GM18868 (cell line): Measurements from ENCODE around the gene ANTXRL.
"Not testable (repeated sequence)": the region's sequence is repeated elsewhere in the genome, so short reads cannot be mapped to it uniquely, and the experiment has no call there.

Experiments
- ATAC-seq: cut with Tn5 transposase; IDR thresholded peaks from one replicate; pipeline ENCODE4 v1.9.1; 2021; ENCODE audit warnings: mild to moderate bottlenecking, moderate library complexity; ENCODE audit not compliant: unreplicated experiment

Gene ANTXRL

DNA sequence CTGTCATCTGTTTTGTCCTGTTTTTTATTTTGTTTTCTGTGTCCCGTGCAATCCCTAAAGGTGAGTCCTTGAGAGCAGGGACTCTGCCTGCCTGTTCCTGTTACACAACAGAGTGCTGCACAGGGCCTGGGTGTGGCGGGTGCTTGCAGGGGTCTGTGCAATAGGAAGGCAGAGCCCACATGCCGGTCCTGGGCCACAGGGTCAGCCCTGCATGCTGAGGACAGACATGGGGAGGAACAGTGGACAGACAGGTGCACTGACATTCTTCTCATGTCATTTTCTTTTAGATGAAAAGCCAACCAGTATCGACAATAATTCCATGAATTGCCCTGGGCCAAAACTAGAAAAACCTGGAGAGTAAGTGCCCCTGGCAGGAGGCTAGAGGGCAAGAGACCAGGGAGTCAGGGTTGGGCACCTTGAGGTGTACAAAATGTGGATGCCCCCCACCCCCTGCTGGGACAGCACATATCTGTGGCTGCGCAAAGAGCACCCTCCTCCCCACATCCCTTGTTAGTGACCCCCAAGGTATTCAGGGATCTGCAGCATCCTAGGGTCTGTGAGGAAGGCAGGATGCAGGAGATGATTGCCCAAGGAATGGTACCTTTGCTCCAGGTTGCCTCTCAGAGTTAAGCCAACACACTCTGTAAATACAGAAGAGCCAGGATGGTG, 19.9 kb downstream of the ANTXRL start:
- ATAC-seq: no peak

DNA sequence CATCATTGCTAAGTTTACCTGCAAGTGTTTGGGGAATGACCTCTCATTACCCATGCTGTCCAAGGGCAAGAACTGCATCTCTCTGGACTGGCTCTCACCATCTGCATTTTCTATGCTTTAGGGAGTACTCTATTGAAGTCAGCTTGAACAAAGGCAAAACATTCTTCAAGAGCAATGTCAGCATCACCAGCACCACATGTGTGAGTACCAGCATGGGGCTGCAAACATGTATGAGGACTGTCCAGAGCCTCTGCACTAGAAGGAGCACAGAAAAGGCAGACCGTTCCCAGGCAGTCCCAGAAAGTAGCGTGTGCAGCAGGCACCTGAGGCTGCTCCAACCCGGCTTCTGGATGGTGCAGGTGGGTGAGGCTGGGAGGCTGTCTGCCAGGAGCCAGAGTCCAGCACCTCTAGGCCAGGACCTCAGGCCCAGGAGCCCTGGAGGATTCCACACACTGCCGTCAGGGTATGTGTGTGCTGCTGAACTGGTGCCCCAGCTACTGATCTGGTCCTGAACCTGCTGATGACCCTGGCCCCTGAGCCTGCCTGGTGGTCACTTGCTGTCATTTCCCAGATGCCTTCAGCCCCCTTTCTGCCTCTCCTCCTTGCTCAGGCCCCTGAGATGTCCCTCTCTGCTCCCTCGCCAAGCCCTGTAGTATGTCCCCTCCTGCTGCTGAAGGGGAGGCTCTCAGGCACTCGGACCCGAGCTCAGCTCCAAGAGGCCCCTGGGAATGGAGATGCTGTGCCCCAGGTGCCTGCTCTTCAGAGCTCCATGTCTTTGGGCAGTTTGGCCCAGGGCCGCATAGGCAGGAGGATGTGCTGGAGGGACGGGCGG, 20.7 kb downstream of the ANTXRL start:
- ATAC-seq: no peak

DNA sequence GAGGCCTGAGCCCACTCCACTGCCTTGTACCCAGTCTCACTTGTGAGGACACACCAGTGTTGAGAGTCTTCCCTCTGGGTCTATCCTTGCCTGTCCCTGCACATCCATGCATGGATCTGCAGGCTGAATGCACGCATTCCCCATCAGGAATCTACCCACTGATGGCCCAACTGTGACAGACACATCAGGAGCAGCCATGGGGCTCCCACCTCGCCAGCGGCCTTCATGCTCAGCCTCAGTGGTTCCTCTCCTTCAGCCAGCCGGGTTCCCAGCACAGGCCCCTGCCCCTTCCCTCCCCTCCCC, 21.3 kb downstream of the ANTXRL start:
- no peak for ATAC-seq

DNA sequence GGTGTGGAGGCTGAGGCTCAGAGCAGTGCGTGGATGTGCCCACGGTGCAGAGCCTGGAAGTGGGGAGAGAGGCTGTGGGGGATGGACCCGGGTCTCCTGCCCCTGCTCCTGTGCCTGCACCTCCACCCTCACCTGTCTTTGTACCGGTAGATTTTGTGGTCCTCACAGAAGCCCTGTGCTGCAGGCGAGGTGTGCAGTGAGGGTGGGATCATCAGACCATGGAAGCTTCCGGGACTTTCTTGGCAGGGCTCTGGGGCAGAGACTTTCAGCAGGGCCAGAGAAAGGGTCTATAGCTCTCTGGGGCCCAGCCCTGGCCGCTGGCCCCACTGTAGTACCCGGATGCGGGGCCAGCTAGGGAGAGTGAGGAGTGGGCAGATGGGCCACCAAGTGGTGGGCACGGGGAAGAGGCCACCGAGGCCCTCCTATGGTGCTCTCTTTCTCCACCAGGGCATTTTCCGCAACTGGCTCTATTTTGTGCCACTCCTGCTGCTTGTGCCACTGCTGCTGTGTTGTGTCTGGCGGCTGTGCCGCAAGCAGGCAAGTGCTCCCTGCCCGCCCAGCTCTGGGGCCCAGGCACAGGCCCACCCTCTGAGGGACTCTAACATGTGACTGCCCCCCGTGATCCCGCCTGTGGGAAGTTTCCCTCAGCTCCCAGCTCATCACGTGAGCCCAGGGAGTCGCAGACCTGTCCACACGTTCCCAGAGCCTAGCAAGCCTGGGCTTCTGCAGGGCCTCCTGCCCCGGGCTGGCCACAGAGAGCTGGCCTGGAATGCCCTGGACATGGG, 22.1 kb downstream of the ANTXRL start:
- ATAC-seq: no peak

DNA sequence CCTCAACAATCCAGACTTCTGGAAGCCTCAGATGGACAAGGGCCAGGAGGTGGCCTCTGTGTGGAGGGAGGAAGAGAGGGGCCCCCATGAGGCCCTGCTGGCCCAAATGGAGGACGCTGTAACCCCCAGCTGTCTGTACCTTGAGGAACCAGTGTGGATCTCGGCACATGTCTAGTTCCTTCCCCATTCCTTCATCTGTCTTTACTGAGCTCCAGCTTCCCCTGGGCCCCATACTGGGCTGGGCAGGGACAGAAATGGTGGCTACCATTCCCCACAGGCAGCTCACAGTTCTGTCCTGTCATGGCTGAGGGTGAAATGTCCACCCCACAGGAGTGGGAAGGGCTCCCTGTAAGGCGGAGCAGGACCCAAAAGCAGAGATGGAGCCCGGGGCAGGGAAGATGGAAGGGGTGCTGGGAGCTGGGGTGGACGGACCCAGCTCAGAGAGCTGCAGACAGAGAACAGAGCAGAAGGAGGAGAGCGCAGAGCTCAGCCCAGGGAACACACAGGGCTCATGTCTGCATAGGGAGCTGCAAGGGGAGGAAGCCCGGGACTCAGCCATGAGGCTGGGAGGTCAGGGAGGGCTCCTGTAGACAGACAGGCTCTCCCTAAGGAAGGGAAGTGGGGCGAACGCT, 22.8 kb downstream of the ANTXRL start:
- ATAC-seq: no peak

DNA sequence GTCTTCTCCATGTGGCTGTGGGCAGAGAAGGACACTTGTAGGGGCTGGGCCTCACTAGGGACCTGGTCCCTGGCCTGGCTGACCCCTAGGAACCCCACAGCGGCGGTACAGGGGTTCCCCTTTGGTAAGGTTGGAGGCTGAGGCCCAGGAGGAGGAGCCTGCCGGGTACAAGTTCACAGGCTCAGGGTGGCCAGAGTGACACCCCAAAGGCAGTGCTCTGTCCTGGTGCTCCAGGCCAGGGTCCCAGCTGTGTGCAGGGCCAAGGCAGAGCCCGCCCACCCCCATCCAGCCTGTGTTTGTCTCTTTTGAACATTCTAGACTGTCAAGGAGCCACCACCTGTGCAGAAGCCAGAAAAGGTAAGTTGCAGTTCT, 23.3 kb downstream of the ANTXRL start:
- ATAC-seq: no peak

DNA sequence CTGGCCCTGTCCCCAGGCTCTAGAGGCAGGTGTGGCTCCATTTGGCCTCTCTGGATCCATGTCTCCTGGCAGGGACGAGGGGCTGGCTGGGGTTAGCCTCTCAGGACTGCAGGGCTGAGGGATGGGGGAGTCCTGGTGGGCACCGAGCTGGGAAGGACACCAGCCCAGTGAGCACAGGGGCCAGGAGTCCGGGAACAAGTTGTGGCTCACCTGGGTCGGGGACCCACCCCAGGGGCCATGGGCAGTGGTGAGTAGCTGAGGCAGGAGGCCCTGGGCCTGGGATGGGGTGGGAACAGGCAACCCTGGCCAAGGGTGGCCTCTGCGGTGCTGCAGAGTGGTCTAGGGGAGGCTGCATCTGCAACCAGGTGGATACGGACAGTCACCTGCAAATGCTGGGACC, 24.1 kb downstream of the ANTXRL start:
- ATAC-seq: no peak

DNA sequence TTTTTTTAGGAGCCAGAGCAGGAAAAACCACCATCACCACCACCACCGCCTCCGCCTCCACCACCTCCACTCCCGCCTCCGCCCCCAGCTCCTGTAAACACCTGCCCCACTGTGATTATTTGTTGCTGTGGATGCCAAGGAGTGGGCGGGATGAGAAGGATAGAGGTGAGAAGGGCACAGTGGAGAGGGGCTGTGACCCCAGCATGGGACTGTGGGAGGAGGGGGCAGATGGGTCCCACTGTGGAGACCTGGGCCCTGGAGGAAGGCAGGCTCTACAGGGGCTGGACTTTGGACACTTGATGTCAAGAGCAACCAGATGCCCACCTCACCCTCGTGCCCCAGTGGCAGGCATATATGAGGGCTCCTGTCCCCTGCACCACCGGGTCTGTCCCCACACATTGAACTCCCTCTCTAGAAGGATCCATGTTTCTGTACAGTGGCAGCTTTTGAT, 24.7 kb downstream of the ANTXRL start:
- ATAC-seq: no peak

DNA sequence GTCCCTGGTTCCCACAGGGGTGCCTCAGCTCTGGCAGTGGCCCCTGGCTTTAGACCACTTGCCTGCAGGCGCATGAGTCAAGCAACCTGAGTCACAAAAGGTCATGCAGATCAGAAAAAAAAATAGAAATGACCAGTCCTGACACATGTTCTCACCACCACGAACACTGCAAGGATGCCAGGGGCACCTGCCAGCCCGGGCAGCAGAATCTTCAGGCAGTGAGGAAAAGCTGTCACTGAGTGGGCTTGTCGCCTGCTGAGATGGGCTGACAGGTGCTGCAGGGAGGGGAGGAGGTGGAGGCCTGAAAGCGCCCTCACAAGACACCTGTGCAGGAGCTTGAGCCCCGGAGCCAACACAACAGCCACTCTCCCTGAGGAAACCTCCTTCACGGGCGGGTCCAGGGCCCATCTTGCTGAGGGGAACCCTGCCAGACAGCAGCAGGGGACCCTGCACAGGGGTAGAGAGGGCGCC, 25.2 kb downstream of the ANTXRL start:
- not testable (repeated sequence) for ATAC-seq

DNA sequence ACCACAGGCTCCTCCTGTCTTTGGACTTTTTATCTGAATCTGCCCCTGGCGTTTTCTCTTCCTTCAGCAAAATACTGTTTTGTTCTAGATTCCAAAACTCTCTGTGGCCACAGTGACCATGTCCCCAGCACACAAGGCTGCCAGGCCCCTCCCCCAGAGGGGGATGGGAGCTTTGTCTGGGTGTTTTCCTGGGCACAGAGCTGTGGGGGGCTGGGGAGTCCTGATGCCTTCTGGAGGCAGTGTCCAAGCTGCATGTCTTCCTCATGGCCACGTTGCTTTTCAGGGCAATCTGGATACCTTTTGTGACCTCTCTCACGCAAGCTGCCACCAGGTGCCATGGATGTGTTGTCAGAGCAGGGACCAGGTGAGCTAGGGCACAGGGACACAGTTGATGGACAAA, 26.2 kb downstream of the ANTXRL start:
- ATAC-seq: no peak

DNA sequence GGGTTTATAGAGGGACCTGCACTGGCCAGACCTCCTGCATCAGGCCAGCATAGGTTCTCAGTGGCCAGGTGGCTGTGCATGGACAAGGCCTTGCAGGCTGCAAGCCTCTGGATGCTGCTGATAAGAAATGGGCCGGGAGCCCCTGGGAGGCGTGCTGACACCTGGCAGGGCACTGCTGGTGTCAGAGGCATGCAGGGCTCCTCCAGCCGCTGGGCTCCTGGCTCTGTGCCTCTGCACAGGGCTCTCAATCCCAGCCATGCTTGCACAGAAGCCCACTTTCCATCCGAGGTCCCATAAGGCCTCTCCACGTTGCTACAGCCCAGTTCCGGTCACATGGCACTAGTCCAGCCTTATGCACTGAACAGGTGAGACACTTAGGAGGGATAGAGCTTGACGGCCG, 27.3 kb downstream of the ANTXRL start:
- ATAC-seq: no peak

DNA sequence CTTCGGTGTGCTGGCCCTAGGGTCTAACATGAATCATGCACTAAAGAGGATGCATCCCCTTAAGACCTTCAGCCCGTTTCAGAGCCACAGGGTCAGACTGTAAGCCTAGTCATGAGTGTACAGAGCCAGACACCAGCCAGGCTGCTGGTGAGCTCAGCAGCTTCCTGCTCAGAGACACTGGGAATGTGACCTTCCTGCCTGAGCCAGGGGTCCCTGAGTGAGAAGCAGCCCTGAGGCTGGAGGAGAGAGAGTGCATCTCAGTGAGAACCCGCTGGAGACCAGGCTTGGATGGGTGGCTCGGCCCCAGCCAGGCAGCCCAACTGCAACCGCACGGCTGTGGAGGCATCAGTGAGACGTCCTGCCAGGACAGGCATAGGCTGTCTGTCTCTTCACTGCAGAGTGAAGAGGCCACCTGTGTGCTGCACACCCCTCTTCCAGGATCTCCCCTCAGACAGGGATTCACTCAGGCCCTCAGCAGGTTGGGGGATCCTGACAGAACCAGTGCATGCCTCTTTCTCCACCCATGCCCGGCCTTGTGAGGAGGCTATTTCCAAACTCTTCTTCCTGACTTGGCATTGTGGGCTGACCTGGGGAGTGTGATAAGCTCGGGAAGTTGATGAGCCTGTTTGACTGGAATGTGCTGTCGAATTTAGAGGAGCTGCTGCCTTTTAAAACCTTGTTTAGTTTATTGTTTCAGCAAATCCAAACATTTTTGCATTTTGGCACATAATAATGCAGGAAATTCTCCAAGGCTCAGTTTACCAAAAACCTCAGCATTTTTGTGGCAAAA, 28.5 kb downstream of the ANTXRL start:
- not testable (repeated sequence) for ATAC-seq

DNA sequence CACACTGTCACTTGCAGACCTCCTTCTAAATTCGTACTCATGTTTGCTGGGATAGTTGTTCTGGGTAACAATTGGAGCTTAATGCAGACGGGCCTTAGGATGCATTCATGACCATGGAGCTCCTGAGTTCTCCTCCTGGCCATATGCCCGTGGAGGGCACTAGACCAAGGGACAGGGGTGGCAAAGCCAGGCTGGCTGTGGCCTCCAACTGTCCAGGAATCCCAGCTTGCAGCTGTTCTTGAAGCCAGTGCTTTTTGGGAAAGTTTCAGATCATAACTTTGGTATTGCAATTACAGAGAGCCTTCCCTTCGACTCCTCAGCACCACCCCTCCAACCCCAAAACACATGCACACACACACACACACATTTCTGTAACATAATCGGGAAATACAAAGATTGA, 30.6 kb downstream of the ANTXRL start:
- ATAC-seq: no peak

DNA sequence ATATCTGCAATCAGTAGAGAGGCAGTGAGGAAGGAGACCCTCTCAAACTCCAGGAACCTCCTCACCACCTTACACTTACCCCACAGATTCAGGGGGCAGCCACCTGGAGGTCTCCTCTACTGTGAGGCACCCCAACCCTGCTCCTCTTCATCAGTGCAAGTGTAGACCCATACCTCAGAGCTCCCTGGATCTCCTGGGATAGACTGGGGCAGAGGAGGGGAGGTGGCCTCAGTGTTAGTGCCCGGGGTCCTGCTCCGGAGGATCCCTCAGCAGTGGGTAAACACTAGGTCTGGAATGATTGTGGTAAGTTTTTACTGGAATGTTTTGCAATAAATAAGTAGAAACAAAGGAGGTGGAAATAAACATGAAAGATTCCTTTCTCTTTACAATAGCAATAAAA, 31.1 kb downstream of the ANTXRL start:
- ATAC-seq: no peak

DNA sequence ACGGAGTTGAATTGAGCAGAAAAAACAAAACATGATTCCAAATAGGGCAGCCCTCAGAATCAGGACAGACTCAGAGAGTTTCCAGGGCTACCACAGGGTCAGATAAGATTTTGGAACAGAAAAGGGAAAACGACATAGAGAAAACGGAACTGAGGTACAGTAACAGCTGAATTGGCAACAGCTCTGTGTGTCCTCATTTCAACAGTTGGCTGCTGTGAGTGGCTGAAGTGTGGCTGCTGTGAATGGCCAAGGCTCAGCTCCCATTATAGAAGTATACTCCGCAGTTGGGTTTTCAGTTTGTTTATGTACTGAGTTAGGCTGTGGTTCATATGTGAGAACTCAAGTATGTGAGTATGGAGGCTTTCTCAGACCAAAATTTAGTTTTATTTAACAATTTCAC, 32.0 kb downstream of the ANTXRL start:
- ATAC-seq: no peak

DNA sequence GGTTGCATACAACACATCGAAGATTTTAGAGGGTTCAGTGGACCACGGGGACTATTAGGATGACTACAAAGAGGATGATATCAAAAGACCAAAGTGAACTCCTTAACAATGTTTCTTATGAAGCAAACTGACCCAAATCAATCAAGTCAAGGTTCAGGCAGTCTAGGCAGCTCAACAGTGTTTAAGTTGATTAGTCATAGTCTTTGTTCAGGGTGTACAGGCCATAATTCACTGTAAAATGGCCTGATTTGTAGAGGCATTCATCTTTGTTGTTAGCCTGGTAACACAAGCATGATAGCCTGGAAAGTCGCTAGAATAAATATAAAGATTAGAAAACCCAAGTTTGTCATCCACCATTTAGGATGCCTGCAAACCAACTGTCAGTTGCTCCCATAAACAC, 32.6 kb downstream of the ANTXRL start:
- no peak for ATAC-seq

DNA sequence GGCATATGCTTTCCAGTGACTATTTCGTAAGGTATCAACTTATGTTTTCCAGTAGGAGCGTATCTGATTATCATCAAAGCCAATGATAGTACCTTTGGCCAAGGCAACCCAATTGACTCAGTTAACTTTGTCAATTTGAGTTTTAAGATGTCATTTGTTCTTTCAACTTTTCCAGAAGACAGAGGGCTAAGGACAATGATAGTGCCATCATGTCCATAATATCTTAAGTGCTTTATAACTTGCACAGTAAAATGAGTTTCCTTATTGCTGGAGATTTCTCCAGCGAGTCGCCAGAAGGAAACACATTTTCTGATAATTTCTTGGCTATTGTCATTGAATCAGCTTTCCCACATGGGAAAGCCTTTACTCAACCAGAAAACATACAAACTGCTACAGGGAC, 35.0 kb downstream of the ANTXRL start:
- ATAC-seq: no peak

DNA sequence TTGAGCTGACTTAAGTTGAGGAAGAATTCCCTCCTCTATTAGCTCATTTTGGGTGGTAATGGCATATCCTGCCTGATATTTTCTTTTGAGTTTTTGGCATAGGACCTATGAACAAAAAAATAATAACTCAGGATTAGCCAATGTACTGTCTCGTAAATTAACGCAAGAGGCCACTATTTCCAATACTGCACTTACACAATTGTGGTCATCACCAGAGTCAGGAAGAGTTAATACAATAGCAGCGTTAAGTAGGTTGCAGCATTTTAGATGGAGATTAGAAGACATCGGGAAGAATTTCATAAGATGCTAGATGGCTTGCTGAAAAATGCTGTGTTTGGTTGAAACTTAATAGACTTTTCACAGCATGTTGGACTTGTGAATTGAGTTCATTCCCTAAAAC, 36.4 kb downstream of the ANTXRL start:
- ATAC-seq: no peak

DNA sequence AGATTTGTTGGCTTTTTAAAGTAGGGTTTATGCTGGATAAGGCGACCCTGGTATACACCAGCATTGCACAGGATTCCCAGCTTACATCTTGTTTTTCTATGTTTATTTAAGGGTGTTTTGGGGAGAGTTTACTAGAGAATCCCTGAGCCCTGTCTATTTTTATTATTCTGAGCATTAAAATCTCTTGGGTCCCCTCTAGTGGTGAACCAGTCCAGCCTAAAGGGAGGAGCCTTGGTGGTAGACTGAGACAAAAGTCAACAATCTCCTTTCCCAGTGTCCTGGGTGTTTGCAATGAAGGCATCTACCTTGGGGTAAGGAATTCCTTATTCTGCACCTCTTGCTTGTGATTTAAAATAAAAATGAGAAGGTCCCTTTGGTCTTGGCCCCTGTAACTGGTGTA, 38.2 kb downstream of the ANTXRL start:
- ATAC-seq: no peak

DNA sequence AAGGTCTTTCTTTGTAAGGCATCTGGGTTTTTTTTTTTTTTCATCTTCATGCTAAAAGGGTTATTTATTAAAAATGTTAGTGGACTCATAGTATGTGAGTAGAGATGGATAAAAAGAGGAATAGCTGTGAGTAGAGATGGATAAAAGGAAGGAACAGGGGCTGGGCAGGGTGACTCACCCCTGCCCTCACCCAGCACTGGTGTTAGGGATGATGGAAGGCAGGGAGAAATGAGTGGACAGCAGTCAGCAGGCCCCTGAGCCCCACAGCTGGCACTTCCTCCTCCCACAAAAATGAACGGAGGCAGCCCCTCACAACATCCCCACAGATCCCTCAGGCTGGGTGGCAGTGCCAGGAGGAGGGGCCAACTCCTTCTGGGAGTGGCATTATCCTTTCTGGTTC, 39.3 kb downstream of the ANTXRL start:
- ATAC-seq: no peak

DNA sequence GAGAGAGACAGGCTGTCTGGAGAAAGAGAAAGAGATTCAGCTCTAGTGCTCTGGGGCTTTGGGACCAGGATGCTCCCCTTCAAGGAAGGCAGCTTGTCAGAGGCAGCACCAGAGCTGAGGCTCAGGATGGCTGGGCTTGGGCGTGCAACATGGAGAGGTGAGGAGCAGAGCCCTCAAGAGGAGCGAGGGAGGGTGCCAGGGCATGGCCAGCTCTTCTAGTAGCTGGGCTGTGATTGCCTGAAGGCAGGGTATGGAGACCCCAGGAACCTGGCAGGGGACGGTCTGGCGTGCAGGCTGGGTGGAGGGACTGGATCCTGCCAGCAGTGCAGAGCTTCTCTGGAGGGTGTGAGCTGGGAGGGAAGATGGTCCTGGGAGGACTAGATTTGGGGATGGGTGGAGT, 40.2 kb downstream of the ANTXRL start:
- ATAC-seq: no peak
